Spleen (tissue), 11 donors: ENCODE data around the gene RALB. TPM values are rescaled to one million over a fixed set of nuclear protein-coding genes. Genes with fewer than 3 reads are reported as not detected.

Experiments used
- DNase-seq: peaks from one replicate; pipeline ENCODE4 v3.0.0-alpha.2; 2020
- H3K27ac ChIP-seq, 8 donors: fragments of 200-600 bp; sonication (generic) in 7 of 8; 1 replicate in 4 of 8; 2 replicates in 4 of 8; pipeline versions ENCODE4 v1.5.0 to v1.8.0; 2016 to 2021; ENCODE audit warnings: inconsistent platforms in 4 of 8, mild to moderate bottlenecking in 4 of 8, moderate library complexity in 1 of 8
- H3K27me3 ChIP-seq, 7 donors: fragments of 200-600 bp; sonication (generic) in 6 of 7; replicated peaks in 1 of 7; 1 replicate in 4 of 7; 2 replicates in 3 of 7; pipeline versions ENCODE4 v1.5.0 to v1.8.0; 2016 to 2021; ENCODE audit warnings: inconsistent platforms in 3 of 7, mild to moderate bottlenecking in 1 of 7
- H3K36me3 ChIP-seq, 6 donors: fragments of 200-600 bp; sonication (generic) in 5 of 6; 1 replicate in 4 of 6; 2 replicates in 2 of 6; pipeline versions ENCODE4 v1.5.0 to v1.8.0; 2016 to 2021; ENCODE audit warnings: inconsistent platforms in 2 of 6
- H3K4me1 ChIP-seq, 6 donors: fragments of 200-600 bp; sonication (generic) in 5 of 6; 1 replicate in 3 of 6; 2 replicates in 3 of 6; pipeline versions ENCODE4 v1.5.0 to v1.8.0; 2016 to 2021; ENCODE audit warnings: inconsistent platforms in 3 of 6
- H3K4me3 ChIP-seq, 8 donors: fragments of 200-600 bp; sonication (generic) in 7 of 8; 1 replicate in 4 of 8; 2 replicates in 4 of 8; pipeline versions ENCODE4 v1.5.0 to v1.8.0; 2016 to 2021; ENCODE audit warnings: inconsistent platforms in 4 of 8, mild to moderate bottlenecking in 4 of 8, moderate library complexity in 2 of 8
- H3K9me3 ChIP-seq, 8 donors: fragments of 200-600 bp; sonication (generic) in 7 of 8; 1 replicate in 4 of 8; 2 replicates in 4 of 8; pipeline versions ENCODE4 v1.5.0 to v1.8.0; 2016 to 2021; ENCODE audit warnings: inconsistent platforms in 4 of 8
- POLR2A ChIP-seq, 3 donors: fragments of 450-650 bp; IDR thresholded peaks; one replicate each; pipeline ENCODE4 v1.5.1; 2017; ENCODE audit warnings: antibody characterized with exemption in 3 of 3, mild to moderate bottlenecking in 1 of 3
- POLR2AphosphoS5 ChIP-seq, 3 donors: sonication (generic); formaldehyde crosslinking; IDR thresholded peaks; one replicate each; pipeline ENCODE4 v1.5.1; 2017; ENCODE audit warnings: antibody characterized with exemption in 3 of 3
- WGBS, 5 donors: extraction: QIAGEN DNeasy Blood & Tissue Kit in 3 of 5; methylation state at CpG; one replicate each; pipeline versions ENCODE4 v1.1.5 to v1.1.7; 2013 to 2018; 5-methylcytosine and 5-hydroxymethylcytosine counted together
- intact Hi-C: fragments of 100-400 bp; cut with DNase I; formaldehyde crosslinking; loops from one replicate; pipeline ENCODE4 v1.15.0; 2023; ENCODE audit warnings: low total_unique reads
- polyA plus RNA-seq, 3 donors: library from polyadenylated mRNA; stranded (reverse); fragments of 200-250 nt; gene quantifications; one replicate each; pipeline ENCODE4 v1.2.1, GENCODE V29; 2013
- total RNA-seq, 7 donors: library from RNA; depleted of rRNA in 3 of 7; stranded (reverse); fragments of >200 nt in 3 of 7; fragmentation: NEBNext Ultra II Directional in 4 of 7; extraction: Animal tissue kit (Norgen Biotek cat#: 25700) in 4 of 7; gene quantifications; one replicate each; pipeline versions ENCODE4 v1.1.0 to v1.2.1, GENCODE V29; 2016 to 2021
- TF ChIP-seq, protein P1 (sequence below), 11 experiments: fragments of 200-600 bp in 7 of 11; fragments of 450-650 bp in 4 of 11; sonication (generic) in 4 of 11; IDR thresholded peaks in 8 of 11; conservative IDR thresholded peaks in 3 of 11; 1 replicate in 7 of 11; 2 replicates in 4 of 11; pipeline versions ENCODE4 v1.4.0 to v1.8.0; 2016 to 2021; ENCODE audit warnings: antibody characterized with exemption in 11 of 11, inconsistent platforms in 4 of 11, mild to moderate bottlenecking in 1 of 11
- donor health status: healthy with polysubstance abuse.
- donor health status: DM: no; HTN: no; CAD: no; lungs with moderate emphysema.
- donor health status: DM: no; HTN: no; CAD: no.
- donor health status: Bipolar disorder and iron deficiency.
- donor health status: healthy.
- donor health status: DM: no; HTN: no; CAD: no.
- donor health status: DM: yes; HTN: yes; CAD: no.

The RALB gene
- total and polyA plus RNA-seq, 10 donors, result 26.6 to 126 (median 79.5) TPM

DNA sequence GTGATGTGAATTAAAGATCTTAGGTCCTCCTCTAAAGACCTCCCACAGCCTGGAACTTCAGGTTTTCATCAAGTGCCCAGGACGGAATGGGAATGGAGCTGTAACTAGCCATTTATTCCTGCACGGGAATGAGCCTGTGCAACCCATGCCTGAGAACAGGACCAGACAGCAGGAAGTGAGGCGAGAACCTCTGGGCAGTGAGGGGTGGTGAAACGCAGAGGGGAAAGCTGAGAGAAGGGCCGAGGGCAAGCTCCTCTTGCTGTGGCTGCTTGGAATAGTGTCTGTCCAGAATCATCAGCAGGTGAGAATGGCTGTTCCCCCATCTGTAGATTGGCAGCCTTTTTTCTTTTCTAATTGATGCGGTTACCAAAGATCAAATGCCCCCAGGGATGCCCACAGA, 4.8 kb upstream of the RALB start:
- 56 to 68% (median 59%) methylated on average over 6 of the region's 6 CpGs for WGBS, 5 donors
- Histone ChIP-seq H3K36me3 (no peaks in the 10 kb centered on the region), H3K4me1 (peaks cover 7 to 49% (median 23%) of the 10 kb centered on the region in 6 donors), H3K27me3 (no peaks in the 10 kb centered on the region), H3K27ac (no peak overlapping the region), H3K9me3 (peaks cover 0 to 11% (median 3%) of the 10 kb centered on the region in 8 donors), H3K4me3 (no peak overlapping the region)
- intact Hi-C loops, result no loop called here
- DNase-seq, result peak; percentile 50
- no peak for TF ChIP-seq POLR2AphosphoS5 (IDR thresholded peaks at IDR 0.05)
- TF ChIP-seq POLR2A (IDR thresholded peaks at IDR 0.05), result no peak
- TF ChIP-seq, protein P1, sequence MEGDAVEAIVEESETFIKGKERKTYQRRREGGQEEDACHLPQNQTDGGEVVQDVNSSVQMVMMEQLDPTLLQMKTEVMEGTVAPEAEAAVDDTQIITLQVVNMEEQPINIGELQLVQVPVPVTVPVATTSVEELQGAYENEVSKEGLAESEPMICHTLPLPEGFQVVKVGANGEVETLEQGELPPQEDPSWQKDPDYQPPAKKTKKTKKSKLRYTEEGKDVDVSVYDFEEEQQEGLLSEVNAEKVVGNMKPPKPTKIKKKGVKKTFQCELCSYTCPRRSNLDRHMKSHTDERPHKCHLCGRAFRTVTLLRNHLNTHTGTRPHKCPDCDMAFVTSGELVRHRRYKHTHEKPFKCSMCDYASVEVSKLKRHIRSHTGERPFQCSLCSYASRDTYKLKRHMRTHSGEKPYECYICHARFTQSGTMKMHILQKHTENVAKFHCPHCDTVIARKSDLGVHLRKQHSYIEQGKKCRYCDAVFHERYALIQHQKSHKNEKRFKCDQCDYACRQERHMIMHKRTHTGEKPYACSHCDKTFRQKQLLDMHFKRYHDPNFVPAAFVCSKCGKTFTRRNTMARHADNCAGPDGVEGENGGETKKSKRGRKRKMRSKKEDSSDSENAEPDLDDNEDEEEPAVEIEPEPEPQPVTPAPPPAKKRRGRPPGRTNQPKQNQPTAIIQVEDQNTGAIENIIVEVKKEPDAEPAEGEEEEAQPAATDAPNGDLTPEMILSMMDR (IDR thresholded peaks at IDR 0.05 in 8 of 11, conservative IDR thresholded peaks at IDR 0.05 in 3 of 11), result no peak

DNA sequence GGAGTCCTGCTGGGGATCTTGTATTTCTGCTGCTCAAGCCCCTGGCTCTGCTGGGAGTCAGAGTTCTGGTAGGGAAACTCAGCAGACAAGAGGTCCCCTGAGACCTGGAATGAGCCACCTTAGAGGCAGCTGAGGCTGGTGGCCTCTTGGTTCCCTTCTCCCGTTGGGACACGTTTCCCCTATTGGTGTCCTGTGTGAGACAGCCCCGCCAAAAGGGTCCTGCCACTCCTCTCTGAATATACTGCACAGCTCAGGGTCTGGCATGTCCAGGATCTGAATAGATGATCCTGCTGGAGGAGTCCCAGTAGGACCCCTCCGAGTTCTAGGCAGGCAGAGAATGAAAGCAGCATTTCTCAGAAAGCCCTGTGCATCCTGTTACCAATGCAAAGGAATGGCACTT, 2.0 kb upstream of the RALB start:
- Histone ChIP-seq H3K27ac (no peak overlapping the region), H3K4me3 (no peak overlapping the region), H3K27me3 (no peaks in the 10 kb centered on the region), H3K4me1 (peaks cover 16 to 62% (median 37%) of the 10 kb centered on the region in 6 donors), H3K36me3 (no peaks in the 10 kb centered on the region), H3K9me3 (no peaks in the 10 kb centered on the region)
- intact Hi-C loops, result no loop called here
- peak; percentile 64 for DNase-seq
- WGBS, 5 donors, result 86 to 100% (median 90%) methylated on average over 3 to 4 of the region's 4 CpGs
- TF ChIP-seq POLR2AphosphoS5 (IDR thresholded peaks at IDR 0.05), result no peak
- TF ChIP-seq, protein P1 (IDR thresholded peaks at IDR 0.05 in 8 of 11, conservative IDR thresholded peaks at IDR 0.05 in 3 of 11), result no peak
- no peak for TF ChIP-seq POLR2A (IDR thresholded peaks at IDR 0.05)

DNA sequence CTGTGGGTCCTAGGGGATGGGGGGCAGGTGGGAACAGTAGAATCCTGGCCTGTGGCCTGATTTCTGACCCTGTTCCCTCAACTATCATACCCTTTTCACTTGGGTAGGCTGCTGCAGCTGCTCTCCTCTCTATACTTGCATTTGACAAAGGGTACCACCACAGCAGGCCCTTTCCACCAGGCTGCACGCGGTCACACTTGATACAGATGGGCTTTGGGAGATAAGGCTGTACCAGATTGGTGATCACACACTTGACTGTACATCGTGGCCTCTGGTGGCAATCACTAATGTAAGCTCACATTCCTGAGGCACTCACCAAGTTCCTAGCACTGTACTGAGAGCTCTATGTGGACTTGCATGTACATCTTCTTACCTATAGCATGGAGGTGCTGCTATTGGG, 1.6 kb upstream of the RALB start:
- H3K9me3 ChIP-seq, result no peaks in the 10 kb centered on the region
- peak; percentile 60 for DNase-seq
- H3K4me3 ChIP-seq, result peak overlapping the region in 1 of 8 donors; percentile 90
- H3K36me3 ChIP-seq, result no peaks in the 10 kb centered on the region
- H3K4me1 ChIP-seq, result peaks cover 16 to 62% (median 38%) of the 10 kb centered on the region in 6 donors
- peak overlapping the region in 1 of 8 donors; percentile 100 for H3K27ac ChIP-seq
- intact Hi-C loops, result no loop called here
- TF ChIP-seq POLR2A (IDR thresholded peaks at IDR 0.05) (no peak), POLR2AphosphoS5 (IDR thresholded peaks at IDR 0.05) (no peak)
- TF ChIP-seq, protein P1 (IDR thresholded peaks at IDR 0.05 in 8 of 11, conservative IDR thresholded peaks at IDR 0.05 in 3 of 11), result no peak
- 68 to 89% (median 81%) methylated on average over 3 of the region's 3 CpGs for WGBS, 5 donors
- H3K27me3 ChIP-seq, result no peaks in the 10 kb centered on the region

DNA sequence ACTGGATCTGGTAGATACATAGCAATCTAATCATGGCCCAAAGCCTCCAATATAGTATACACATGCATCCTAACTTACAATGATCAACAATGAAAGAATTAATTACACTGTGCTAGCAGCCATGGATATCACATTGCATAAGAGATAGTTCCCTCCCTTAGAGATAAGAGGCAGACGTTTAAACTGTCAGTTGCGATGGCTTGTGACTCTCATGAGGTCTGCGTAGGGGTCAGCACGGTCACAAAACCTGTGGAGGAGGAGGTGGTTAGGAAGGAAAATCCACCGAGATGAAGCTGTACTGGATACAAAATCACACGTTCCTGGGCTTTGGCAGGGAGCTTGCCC, 800 bp upstream of the RALB start:
- Histone ChIP-seq H3K27me3 (no peaks in the 10 kb centered on the region), H3K9me3 (no peaks in the 10 kb centered on the region), H3K27ac (peak overlapping the region; percentile 57 to 100 (median 97)), H3K36me3 (no peaks in the 10 kb centered on the region), H3K4me3 (peak overlapping the region; percentile 67 to 95 (median 90)), H3K4me1 (peaks cover 16 to 63% (median 43%) of the 10 kb centered on the region in 6 donors)
- 10 to 15% (median 13%) methylated on average over 6 of the region's 6 CpGs for WGBS, 5 donors
- TF ChIP-seq, protein P1 (IDR thresholded peaks at IDR 0.05 in 8 of 11, conservative IDR thresholded peaks at IDR 0.05 in 3 of 11), result no peak
- TF ChIP-seq POLR2AphosphoS5 (IDR thresholded peaks at IDR 0.05), result no peak
- TF ChIP-seq POLR2A (IDR thresholded peaks at IDR 0.05), result no peak
- intact Hi-C loops, result no loop called here
- DNase-seq, result no peak
